GM19023 (cell line): ENCODE results near the gene HTR4.
"Not testable (repeated sequence)": the region's sequence is repeated elsewhere in the genome, so short reads cannot be mapped to it uniquely, and the experiment has no call there.

ENCODE experiments used
- ATAC-seq: cut with Tn5 transposase; IDR thresholded peaks from one replicate; pipeline ENCODE4 v1.9.1; 2021; ENCODE audit warnings: mild to moderate bottlenecking, moderate library complexity; ENCODE audit not compliant: unreplicated experiment

HTR4 gene

DNA sequence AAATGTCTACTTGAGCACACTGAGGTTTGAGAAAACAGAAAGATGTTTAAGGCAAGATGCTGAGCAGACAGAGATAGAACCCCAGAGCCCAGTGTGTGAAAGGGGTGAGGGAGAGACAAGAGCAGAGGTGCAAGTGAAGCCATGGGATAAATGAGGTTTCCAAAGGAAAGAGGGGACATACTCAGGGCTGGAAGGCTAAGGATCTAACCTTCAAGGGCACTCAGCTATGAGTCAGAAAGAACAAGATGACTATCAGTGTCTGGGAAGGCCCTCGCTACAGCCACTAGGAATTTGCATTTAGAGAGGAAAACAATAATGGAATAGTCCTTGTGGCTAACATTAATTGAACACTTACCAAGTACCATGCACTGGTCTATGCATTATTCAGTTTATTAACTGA lies 113.7 kb downstream of the HTR4 start:
- ATAC-seq: no peak

DNA sequence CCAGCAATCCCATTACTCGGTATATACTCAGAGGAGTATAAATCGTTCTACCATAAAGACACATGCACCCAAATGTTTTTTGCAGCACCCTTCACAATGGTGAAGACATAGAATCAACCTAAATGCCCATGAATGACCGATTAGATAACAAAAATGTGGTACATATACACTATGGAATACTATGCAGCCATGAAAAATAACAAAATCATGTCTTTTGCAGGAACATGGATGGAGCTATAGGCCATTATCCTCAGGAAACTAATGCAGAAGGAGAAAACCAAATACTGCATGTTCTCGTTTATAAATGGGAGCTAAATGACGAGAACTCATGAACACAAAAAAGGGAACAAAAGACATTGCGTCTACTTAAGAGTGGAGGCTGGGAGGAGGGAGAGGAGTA lies 114.5 kb downstream of the HTR4 start:
- no peak for ATAC-seq

DNA sequence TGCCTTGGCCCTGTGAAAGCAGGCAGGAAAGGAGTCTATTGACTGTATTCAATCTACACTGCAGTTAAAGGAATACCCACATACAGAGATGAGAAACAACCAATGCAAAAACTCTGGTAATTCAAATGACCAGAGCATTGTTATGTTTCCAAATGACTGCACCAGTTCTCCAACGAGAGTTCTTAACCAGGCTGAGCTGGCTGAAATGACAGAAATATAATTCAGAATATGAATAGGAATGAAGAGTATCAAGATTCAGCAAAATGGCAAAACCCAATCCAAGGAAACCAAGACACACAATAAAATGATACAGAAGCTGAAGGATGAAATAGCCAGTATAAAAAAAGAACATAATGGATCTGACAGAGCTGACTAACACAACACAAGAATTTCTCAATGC lies 119.1 kb downstream of the HTR4 start:
- ATAC-seq: no peak

DNA sequence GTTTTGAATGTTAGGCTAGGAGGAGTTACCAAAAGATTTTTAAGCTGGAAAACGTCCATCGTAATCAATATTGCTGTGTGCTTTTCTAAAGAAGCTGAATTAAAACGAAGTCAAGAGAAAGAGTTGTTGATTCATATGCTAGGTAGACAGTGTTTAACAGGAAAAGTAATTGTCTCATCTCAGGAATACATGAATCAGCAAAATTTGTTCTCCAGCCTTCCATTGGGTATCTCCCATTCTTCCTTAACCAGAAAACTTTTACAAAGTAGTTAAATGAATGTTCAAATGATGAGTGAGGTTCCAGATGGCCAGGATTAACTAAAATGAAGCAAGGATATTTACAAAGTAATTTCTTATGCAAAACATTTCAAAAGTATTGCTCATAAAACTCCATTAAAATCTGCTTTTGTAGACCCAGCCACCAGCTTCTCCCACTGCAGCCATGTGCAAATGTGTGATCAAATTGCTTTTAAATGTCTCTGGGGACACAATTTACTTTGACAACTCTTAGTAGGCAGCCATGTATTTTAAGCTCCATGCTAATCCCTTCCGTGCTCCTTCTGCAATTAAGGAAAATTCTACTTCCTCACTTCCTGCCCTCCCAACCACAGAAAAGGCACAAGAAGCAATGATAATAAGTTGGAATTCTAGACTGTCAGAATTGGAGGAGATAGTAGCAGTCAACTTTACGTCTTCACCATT lies 121.2 kb downstream of the HTR4 start:
- no peak for ATAC-seq

DNA sequence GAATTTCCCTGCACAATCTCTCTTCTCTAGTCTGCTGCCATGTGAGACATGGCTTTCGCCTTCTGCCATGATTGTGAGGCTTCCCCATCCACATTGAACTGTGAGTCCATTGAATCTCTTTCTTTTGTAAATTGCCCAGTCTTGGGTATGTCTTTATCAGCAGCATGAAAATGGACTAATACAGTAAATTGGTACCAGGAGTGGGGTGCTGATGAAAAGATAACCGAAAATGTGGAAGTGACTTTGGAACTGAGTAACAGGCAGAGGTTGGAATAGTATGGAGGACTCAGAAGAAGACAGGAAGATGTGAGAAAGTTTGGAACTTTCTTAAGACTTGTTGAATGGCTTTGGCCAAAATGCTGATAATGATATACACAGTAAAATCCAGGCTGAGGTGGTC lies 124.9 kb downstream of the HTR4 start:
- ATAC-seq: not testable (repeated sequence)

DNA sequence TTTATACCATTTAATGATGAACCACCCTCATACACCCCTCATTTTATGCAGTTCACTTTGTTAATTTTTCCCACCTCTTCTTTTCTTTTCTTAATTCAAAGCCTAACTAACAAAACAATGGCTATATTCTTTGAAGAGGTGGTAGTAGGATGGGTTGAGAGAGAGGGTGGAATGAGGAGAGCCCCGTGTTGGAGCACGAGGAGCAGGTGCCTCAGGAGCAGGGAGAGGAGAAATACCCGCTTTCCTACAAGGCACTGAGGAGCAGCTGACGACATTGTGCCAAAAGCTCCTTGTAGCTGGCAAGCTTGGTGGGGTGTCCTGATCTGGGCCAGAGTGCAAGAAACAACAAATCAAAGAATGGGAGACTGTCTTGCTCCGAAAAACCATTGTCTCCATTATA lies 129.6 kb downstream of the HTR4 start:
- ATAC-seq: no peak

DNA sequence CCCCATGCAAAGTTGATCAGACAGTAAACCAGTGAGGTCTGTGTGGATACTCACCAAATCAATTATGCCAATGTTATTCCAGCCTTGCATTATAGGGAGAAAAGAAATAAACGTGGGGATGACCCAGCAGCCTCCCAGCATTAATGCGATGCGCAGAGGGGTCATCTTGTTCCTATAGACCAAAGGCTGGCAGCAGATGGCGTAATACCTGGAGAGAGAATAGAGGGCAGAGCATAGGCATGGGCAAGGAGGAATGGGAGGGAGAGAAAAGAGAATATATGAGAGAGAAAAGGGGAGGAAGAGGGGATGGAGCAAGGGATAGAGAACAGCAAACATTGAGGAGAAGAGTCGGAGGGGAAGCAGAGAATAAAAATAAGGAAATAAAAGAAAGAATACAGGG lies 131.2 kb downstream of the HTR4 start:
- no peak for ATAC-seq

DNA sequence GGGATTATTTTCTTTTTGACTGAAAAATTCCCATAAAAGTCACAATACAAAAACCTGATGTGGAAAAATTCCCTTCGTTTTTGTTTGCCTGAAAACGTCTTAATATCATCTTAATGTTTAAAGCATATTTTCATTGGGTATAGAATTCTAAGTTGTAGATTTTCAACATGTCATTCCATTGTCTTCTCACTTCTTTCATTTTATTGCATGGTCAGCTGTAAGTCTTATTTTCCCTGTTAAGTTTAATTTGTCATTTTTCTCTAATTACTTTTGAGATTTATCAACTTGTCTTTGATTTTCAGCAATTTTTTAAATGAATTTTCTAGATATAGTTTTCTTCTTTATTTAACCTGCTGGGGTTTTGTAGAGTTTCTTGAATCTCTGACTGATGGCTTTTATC lies 138.9 kb downstream of the HTR4 start:
- no peak for ATAC-seq

DNA sequence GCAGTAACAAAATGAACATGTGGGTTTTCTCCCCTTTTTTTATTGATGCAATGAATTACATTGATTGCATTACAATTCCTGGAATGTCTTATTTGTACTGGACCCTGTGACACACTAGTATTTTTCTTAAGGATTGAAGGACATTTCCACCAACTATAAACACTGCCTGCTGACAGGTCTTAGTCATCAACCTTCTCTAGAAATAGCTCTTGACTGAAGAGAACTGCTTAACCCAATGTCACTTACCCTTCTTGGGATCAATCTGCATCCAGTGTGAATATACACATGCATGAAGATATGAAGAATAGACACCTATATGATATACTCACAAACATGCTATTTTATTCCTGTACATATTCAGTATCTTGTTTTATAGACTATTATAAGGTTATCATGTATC lies 140.0 kb downstream of the HTR4 start:
- ATAC-seq: no peak

DNA sequence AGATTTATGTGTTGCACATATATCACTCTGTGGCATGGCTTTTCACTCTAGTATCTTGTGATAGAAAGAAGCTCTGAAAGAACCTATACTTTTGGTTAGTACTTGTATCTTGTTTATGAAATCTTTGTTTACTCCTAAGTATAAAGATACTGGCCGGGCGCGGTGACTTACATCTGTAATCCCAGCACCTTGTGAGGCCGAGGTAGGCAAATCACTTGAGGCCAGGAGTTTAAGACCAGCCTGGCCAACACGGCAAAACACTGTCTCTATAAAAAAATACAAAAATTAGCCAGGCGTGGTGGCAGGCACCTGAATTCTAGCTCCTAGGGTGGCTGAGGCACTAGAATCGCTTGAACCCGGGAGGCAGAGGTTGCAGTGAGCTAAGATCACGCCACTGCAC lies 141.8 kb downstream of the HTR4 start:
- ATAC-seq: no peak

DNA sequence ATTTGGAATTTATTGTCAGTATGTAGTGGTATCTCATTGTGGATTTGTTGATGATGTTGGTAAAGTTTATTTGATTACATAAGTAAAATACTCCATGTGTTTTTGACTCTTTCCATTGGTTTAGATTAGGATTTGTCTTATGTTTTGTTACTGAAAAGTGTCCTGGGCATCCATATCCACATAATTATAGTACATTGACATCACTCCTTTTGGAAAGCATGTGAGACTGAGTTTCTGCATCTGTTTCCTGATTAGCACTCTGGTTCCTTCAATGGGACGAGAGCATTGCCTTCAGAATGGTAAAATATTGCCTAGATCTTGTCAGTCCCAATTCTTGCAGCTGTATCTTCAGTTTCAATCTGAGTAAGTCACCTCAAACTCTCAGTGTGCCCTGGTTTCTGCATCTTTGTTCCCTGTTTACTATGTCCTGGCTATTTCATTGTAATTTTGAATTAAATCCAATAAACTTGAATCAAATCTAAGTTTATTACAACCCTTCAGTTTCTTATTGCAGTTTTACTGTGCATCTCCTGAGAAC lies 142.4 kb downstream of the HTR4 start:
- peak; percentile 78 for ATAC-seq

DNA sequence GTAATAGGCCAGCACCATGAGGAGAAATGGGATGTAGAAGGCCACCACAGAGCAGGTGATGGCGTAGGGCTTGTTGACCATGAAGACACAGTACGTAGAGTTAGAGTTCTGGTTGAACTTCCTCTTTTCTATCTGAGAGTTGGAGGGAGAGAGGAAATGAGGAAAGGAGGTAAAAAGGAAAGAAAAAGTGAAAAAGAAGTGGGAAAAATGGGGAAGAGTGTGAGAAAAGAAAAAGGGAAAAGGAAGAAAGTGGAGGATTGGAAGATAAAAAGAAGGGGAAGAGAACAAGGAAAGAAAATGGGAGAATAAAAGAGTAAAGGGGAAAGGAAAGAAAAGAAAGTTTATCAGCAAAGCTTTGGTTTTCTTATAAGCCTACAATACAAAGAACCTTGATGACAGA lies 144.4 kb downstream of the HTR4 start:
- no peak for ATAC-seq

DNA sequence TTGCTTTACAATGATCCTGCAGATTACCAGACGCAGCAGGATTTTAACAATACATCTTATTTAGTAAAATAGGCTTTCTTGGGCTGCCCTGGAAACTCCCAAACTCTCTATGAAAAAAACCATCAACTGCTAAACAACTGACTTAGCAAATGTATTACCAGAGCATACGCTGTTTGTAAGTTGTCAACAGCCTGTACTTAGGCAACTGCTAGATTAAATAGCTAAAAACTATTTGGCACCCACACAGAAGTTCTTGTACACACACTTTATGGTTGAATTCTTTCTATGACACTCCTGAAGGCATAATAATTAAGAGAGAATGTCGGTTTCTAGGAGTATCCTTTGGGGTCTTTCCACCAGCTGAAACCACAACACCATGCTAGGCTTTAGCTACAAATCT lies 146.7 kb downstream of the HTR4 start:
- ATAC-seq: no peak

DNA sequence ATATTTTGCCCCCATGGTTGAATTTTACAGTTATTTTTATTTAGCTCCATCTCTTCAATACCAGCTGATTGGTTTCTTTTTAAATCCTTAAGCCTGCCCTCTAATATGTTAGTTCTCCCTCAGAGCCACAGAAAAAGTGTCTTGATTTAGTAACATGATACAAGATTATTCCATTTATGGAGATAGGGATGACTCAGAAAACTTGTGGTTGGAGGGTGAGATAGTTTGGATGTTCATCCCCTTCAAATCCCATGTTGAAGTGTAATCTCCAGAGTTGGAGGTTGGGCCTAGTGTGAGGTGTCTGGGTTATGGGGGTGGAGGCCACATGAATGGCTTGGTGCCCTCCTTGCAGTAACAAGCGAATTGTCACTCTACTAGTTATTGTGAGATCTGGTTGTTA lies 154.9 kb downstream of the HTR4 start:
- no peak for ATAC-seq

DNA sequence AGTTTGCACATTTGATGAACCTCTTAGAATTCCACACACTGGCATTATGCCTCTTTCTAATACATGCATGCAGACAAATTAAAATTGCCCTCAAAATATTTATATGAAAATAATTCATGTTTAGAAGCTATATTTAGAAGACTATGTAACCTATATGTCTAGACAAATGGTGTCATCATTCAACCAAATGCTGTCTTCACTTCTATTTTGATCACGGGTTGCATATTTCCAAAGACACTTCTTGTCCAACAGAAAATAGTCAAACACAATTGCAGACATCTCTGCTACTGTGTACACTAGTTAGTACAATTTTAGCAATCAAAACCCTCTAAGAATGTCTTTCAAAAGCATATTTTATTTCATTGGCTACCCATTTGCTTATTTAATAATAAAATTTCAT lies 156.6 kb downstream of the HTR4 start:
- no peak for ATAC-seq

DNA sequence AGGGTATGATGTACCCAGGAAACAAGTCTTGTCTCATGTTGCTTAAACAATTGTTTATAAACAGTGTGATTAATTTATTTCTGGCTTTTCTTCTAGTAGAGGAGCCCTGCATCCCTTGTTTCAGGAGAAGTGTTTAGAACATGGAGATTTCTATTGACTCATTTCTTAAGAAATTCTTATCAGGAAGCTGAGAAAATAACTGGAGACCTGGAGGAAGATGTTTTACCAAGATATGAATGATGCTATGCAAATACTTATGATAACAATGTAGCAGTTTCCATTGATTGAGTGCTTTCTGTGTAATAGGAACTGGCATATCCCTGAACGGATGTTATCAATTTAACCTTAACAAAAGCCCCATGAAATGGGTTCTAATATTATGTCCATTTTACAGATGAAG lies 162.0 kb downstream of the HTR4 start:
- no peak for ATAC-seq

DNA sequence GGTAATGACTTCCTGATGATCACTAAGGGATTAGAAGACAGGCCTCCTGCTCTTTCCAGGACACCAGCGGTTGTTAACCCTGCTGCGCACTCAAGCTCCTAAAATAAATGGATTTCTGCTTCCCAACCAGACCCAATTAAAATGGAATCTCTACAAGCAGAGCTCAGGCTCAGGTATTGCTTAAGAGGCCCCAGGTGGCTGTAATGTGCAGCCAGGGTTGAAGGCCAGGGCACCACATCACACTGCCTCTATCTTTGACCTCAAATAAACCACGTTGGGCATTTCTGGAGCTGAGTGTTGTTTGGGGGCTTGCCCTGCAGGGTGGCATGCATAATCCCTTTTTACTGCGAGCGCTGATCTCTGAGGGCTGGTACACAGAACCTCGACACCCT lies 162.5 kb downstream of the HTR4 start:
- no peak for ATAC-seq

DNA sequence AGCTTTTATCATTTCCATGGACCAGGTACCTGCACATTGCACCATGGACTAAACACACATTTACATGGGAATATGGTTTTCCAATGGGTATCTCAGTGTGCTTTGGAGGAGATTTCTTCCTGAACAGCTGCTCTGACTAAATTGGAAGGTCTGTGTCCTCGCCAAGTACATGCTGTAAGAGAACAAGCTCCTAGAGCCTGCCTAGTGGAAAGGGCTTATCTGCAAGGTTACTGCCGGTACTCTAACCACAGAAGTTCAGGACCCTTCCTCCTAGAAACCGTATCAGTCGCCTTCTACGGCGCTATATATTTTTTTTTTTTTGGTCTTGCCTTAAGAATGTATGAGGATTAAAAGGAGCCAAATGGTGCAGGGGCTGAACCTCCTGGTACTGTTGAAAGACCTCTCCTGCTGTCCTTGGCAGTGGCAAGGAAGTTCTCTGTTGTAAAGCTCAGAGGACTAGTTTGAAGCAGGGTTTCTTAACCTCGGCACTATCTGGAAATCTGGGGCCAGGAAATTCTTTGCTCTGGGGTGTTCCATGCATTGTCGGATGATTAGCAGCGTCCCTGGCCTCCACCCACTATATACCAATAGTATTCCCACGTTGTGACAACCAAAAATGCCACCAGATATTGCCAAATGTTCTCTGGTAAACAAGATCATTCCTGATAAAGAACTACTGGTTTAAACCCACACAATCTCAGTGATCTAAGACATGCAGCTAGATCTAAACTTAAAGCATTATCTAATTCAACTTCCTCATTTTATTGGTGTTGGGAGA lies 163.1 kb downstream of the HTR4 start:
- ATAC-seq: no peak

DNA sequence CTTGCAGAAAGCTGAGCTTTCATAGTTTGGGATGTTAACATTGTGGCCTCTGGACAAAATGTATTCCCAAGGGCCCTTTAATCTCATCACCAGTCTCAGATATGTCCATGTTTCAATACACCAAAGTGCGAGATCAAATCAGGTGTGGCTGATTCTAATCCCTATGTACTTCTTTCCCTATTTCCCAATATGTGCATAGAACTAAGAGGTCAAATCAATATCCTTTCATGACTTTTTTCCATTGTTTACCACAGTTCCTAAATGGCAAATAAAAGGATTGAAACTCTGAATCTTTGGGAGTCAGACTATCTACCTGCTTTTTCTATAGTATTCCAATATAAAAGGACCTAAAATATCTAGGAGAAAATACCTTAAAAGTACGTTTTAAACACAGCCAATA lies 165.6 kb downstream of the HTR4 start:
- no peak for ATAC-seq

DNA sequence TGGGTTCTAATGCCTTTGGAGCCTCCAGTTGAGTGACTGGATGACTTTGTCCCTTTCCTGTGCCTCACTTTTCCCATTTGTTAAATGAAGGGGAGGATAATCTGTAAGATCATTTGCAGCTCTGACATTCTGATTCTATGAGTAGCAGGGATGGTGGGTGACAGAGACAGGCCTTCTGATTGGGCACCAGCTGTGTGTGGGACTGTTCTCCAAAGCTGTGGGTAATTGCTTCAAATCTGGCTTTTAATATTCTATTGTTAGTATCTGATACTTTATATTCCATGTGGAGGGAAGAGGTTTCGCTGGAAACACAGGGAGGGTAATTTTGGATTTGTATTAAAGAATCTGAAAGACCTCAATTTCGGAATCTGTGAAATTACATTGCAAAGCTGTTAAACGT lies 167.9 kb downstream of the HTR4 start:
- no peak for ATAC-seq

DNA sequence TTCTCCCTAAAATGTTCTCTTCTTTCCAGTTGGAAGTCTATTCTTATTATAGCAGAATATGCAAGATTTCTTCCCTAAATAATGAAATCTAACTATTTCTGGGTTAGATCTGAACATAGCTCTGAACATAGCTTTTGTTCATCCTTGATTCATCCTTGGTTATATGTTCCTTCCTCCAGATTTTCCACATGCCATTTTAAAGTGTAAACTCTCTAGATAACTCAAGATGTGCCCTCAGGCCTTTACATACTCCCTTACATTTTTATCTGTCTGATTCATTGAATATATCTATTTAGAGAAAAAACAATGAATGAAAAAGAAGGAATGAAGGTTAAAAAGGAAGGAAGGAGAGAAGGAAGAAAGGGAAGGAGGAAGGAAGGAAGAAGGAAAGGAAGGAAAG lies 169.7 kb downstream of the HTR4 start:
- no peak for ATAC-seq

DNA sequence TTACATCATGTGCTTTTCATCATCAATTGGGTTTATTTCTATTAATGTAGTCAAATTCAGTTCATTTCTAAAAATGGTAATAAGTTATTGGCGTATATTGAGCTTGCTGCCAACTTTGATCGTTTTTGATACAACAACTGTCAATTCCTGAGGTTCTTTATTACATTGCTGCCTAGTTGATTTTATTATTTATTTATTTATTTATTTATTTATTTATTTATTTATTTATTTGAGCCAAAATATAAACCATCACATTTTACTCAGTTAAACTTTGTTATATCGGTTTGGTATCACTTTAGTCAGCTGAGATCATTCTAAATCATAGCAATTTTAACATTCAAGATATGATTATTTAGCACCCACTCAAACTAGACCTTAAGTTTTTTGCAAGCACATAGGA lies 170.6 kb downstream of the HTR4 start:
- no peak for ATAC-seq
